HPDE6-E6E7 (cell line): ENCODE data around the gene PKD1.
A peak's percentile ranks its signal among the peaks of the same experiment; 100 is the strongest.

Experiments
- DNase-seq: peaks from one replicate; pipeline ENCODE4 v3.0.0; 2011; ENCODE audit warnings: missing footprints; ENCODE audit errors: extremely low spot score

The PKD1 gene

GRCh38 chr16:2074071-2074470, 61.6 kb downstream of the PKD1 start:
- no peak for DNase-seq

- DNase-seq, result no peak
Observed at GRCh38 chr16:2072926-2073325, 62.8 kb downstream of the PKD1 start.

DNA sequence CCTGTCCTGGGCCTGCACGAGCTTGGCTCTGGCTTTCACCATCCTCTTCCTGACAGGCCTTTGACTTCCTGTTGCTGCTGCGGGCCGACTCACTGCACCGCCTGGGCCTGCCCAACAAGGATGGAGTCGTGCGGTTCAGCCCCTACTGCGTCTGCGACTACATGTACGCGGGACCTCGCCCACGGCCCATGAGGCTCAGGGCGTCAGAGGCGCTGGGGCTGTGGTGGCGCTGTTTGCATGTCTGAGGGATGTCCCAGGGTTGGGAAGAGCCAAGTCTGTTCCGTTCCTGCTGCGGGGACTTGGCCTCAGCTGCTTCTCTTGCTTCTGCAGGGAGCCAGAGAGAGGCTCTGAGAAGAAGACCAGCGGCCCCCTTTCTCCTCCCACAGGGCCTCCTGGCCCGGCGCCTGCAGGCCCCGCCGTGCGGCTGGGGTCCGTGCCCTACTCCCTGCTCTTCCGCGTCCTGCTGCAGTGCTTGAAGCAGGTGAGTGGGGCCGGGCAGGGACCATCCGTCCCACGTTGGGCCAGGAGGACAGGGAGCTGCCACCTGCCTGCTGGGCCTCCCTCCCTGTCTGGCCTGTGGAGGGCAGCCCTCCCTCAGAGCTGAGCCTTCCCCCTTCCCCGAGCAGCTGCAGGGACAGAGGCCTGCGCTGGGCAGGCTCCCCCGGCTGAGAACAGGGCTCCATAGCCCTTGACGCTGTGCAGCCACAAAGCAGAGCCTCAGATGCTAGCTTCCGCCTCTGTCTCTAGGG, 64.1 kb downstream of the PKD1 start:
- DNase-seq, result no peak

DNA sequence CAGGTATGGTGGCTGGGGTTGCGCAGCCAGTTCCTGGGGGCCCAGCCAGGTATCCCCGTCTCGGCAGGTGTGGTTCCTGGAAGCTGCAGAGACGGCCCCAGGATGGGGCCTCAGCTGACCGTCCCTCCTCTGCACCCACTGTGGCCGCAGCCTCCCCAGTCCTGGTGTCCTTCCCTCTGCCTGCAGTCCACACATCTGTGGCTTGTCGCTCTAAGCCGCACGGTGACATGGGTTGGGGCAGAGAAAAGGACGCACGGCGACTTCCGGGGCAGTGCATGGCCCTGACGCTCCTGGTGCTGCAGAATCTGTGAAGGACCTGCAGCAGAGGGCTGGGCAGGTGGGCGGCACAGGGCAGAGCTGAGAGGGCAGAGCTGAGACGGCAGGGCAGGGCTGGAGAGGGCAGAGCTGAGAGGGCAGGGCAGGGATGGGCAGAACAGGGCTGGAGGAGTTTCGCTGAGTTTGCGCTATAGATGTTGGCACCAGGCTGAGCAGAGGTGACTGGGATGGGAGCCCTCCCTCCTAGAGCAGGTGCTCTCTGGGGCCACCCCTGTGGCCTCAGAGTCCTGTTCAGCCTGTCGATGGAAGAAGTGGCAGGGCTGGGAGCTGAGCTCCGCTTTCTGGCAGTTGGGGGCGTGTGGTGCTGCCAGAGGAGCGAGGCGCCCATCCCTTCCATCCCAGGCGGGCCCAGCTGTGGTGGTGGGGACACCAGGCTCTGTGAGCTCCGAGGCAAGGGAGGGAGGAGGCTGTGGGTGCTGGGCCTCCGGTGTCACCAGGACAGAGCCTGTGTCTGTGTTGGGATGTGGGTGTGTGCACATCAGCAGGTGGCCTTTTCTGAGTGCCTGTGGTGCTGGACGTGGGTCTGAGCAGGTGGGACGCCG, 64.9 kb downstream of the PKD1 start:
- no peak for DNase-seq

DNA sequence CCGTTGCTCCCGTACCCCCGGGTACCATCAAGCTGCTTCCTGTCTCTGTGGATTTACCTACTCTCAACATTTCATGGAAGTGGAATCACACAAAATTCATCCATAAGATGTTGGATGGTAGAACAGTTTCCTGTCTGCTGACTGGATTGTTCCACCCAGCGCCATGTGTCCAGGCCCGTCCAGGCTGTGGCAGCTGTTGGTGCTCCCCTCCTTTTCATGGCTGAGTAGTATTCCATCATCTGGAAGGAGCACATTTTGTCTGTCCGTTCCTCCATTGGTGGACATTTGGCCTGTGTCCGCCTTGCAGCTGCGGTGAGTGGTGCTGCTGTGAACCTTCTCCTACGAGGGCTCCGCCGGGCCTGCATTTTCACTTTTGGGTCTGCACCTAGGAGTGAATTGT, 69.6 kb downstream of the PKD1 start:
- DNase-seq, result no peak

GRCh38 chr16:2064368-2064945, 71.2 kb downstream of the PKD1 start:
- DNase-seq, result no peak

DNA sequence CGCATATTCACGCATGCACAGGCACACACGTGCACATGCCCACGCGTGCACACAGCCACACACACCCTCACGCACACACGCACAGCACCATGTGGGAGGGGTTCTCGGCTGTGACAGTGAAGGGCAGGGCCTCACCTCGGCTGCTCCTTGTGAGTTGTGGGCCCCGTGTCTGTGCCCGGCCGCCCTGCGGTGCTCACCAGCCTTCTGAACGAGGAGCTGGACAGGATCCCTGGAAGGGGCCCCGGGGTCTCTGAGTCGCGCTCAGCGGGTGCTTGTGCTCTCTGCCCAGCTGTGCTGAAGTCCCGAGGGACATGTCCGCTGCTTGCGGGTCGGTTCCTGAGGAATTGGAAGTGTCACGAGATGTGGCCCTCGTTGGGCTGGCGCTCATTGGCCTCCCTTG, 71.8 kb downstream of the PKD1 start:
- no peak for DNase-seq

DNA sequence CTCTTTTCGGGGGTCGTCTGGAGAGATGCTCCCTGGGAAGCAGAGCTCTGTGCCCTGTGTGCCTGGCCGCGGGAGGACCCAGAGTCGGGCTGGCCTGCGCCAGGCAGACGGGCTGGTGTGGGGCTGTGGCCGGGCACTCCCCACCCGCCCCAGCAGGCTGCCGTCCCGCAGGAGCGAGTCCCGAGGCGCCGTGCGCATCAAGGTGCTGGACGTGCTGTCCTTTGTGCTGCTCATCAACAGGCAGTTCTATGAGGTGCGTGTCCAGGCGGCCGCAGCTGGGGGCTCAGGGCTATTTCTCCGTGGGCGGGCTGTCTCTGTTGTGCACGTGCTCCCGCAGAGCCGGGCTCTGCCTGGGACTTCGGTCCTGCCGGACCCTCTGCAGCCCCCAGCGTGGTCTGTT, 72.9 kb downstream of the PKD1 start:
- DNase-seq, result no peak

GRCh38 chr16:2061526-2061925, 74.2 kb downstream of the PKD1 start:
- DNase-seq, result no peak

- no peak for DNase-seq
Observed at GRCh38 chr16:2061023-2061422, 74.7 kb downstream of the PKD1 start.

- no peak for DNase-seq
Observed at GRCh38 chr16:2060346-2060745, 75.4 kb downstream of the PKD1 start.

DNA sequence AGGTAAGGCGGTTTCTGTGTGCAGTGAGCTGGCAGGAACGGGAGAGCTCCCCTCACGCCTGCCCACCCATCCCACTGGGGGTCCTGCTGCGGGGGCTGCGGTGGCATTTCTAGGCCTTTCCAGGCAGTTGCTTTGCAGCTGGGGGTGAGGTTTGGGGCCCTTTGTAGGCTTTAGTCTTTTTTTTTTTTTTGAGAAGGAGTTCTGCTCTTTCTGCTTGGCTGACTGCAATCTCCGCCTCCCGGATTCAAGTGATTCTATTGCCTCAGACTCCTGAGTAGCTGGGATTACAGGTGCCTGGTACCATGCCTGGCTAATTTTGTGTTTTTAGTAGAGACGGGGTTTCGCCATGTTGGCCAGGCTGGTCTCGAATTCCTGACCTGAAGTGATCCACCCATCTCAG, 76.8 kb downstream of the PKD1 start:
- DNase-seq, result no peak

DNA sequence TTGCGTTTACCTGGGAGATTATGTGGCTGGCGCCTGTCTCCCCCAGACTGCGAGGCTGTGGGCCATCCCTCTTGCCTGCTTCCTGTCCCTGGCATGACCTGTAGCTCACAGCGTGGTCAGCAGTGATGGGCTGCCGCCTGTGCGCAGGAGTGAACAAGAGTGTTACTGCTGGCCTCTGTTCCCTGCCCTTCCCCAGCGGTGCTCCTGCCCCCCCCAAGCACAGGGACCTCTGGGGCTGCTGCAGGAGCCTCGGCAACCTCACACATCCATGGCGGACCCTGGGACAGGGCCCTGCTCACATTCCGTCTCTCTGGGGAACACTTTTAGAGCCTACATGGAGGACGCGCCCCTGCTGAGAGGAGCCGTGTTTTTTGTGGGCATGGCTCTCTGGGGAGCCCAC, 77.3 kb downstream of the PKD1 start:
- DNase-seq, result no peak

DNA sequence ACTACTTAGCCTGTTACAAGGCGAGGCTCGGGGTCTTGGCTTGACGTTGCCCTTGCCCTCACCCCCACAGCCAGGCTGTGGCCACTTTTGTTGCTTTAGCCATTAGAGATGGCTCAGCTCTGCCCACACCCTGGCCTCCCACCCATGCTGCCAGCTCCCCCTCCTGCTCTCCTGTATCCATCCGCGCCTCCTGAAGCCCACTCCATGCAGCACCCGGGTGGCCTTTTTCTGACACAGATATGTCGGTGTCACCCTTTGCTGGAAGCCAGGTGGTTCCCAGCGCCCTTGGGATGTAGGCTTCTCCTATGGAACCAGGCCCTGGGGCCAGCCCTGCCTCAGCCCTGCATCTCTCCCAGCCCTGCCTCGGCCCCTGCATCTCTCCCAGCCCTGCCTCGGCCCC, 78.3 kb downstream of the PKD1 start:
- no peak for DNase-seq

DNA sequence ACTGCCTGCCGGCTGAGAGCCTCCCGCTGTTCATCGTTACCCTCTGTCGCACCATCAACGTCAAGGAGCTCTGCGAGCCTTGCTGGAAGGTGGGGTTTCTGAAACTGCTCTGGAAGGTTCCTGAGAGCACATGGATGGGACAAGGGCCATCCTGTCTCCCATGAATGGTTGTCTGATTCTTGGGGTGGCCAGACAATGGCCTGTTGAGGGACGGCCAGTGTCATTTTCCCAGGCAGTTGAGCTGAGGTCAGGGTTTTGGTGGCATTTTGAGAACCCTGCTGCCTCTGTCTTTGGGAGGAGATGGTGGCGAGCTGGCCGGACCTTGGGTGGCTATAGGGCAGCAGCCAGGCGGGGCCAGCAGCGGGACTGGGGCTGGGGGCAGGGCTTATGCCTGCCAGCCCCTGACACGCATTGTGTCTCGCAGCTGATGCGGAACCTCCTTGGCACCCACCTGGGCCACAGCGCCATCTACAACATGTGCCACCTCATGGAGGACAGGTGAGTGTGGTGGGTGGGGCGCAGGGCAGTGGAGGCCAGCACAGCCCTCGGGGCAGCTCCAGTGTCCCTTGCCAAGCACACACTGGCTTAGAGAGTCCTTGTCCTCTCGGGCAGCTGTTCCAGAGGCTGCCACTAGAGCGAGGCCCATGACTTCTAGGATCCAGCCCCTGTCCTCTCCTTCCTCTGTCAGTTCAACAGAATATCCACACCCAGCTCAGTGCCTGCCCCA, 78.9 kb downstream of the PKD1 start:
- DNase-seq, result no peak

- DNase-seq, result no peak
Observed at GRCh38 chr16:2056077-2056476, 79.6 kb downstream of the PKD1 start.

- no peak for DNase-seq
Observed at GRCh38 chr16:2054543-2055245, 81.0 kb downstream of the PKD1 start.

DNA sequence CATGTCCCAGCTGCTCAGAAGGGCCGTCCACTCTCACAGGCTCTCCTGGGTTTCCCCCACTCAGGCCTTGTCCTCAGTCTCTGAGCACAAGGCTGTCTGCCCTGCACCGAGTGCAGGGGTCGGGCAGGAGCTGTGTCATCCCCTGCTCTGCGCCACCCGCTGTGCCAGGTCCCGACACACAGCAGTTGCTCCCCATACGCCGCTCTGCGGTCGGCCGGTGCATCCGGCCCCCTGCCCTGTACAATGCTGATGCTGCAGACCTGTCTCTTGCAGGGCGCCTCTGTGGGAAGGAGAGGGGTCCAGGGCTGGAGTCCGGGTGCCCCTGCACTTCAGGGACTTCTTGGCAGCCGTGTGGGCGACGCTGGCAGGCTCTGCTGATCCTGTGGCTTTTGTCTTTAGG, 81.8 kb downstream of the PKD1 start:
- DNase-seq, result no peak

DNA sequence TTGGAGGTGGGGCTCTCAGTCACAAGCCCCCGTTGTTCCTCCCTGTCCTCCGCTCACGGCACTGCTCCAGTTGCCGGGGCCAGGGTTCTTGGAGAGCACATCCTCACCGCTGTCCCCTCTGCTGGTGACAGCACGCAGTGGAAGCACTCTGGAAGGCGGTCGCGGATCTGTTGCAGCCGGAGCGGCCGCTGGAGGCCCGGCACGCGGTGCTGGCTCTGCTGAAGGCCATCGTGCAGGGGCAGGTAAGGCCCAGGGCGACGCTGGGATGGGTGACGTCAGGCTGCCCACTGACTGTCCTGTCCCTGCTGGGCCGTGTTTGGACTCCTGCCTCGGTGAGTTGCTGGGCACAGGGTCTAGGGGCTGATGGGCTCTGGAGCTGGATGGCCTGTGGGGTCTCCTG, 82.5 kb downstream of the PKD1 start:
- DNase-seq, result no peak

- no peak for DNase-seq
Observed at GRCh38 chr16:2048116-2048543, 87.6 kb downstream of the PKD1 start.

DNA sequence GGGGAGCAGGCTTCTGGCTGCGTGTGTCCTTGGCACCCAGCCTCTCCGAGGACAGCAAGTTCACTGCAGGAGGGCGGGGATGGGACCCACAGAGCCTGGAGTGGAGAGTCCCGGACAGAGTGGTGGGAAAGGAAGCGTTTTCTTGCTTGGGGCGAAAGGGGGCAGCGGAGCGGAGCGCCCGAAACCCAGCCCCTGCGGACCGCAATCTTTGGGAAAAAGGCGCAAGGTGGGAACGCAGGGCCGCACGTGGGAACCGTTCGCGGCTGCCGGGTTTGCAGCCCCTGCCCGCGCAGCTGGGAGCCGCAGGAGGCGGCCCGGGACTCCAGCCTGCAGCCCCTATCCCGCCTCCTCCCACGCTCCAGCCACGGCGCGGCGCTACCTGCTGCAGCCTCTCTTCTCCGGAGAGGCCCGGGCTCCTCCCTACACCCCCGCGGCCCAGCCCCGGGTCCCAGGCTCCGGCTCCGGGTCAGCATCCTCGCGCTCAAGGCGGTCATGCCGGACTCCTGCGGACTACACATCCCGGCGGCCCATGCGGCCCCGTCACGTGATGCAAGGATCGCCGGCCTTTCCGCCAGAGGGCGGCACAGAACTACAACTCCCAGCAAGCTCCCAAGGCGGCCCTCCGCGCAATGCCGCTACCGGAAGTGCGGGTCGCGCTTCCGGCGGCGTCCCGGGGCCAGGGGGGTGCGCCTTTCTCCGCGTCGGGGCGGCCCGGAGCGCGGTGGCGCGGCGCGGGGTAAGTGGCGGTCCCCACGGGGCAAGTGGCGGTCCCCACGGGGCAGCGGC, 88.2 kb downstream of the PKD1 start, which contains the start of the genes NTHL1 and TSC2:
NTHL1 (minus strand) TSS at position 505 of the 786 bp plus-strand sequence; CDS start at position 494, 11 bp downstream.
TSC2 (plus strand) TSS at position 656 of the 786 bp plus-strand sequence. CDS start 631 bp downstream, outside the sequence.
- DNase-seq, result peak; percentile 93
